HepG2 (cell line): ENCODE data around the gene RYR2. TPM values are rescaled to one million over a fixed set of nuclear protein-coding genes. Genes with fewer than 3 reads are reported as not detected.

ENCODE experiments used
- ATAC-seq: fragments of 200-7000 bp; cut with Tn5 transposase; 3 replicates; pipeline ENCODE4 v1.9.1; 2020; ENCODE audit warnings: mild to moderate bottlenecking, moderate library complexity
- BruUV-seq: library from RNA; stranded (reverse); fragments of 400-500 nt; replicated peaks from 2 replicates; lab custom pipeline; 2021; lab: Mats Ljungman, UMichigan
- CTCF ChIA-PET: fragments of 300-600 bp; formaldehyde crosslinking; extraction: SDS; loops from one replicate; lab custom pipeline; 2021; ENCODE audit warnings: low total read pairs, inconsistent platforms, low intra/inter-chr PET ratio; lab: Yijun Ruan, JAX
- POLR2A ChIA-PET: fragments of 350-600 bp; sonication (Branson Sonifier 250); formaldehyde crosslinking; loops from one replicate; lab custom pipeline; 2020; ENCODE audit warnings: antibody characterized with exemption, inconsistent platforms; lab: Yijun Ruan, JAX
- DNase-seq: peaks from one replicate; pipeline ENCODE4 v3.0.0-alpha.2; 2015; ENCODE audit warnings: low spot score
- FAIRE-seq: peaks from 3 replicates; lab custom pipeline; 2011; peaks lifted over from hg19 to GRCh38; lab: Jason Lieb, UNC
- H2AFZ ChIP-seq: one replicate; pipeline ENCODE4 v1.6.1; 2011; ENCODE audit warnings: low read length, inconsistent platforms
- H3K27ac ChIP-seq: fragments of 300-600 bp; 3 replicates; pipeline ENCODE4 v1.8.0; 2011; ENCODE audit warnings: mixed run types, mild to moderate bottlenecking, mixed read lengths, low read length, inconsistent platforms; ENCODE audit not compliant: insufficient read depth; ENCODE audit errors: extremely low read length
- H3K27me3 ChIP-seq, 2 experiments: fragments of 200-600 bp in 1 of 2; 2 replicates in 1 of 2; 3 replicates in 1 of 2; pipeline versions ENCODE4 v1.6.0 to v1.8.0; 2011; ENCODE audit warnings: low read length in 2 of 2, mild to moderate bottlenecking in 2 of 2, moderate library complexity in 2 of 2, inconsistent platforms in 1 of 2; ENCODE audit not compliant: insufficient read depth in 2 of 2, control insufficient read depth in 1 of 2
- H3K36me3 ChIP-seq, 2 experiments: fragments of 200-600 bp in 1 of 2; replicated peaks in 1 of 2; 2 replicates in 1 of 2; 3 replicates in 1 of 2; pipeline versions ENCODE4 v1.5.1 to v1.8.0; 2011; ENCODE audit warnings: low read length in 2 of 2, inconsistent platforms in 1 of 2; ENCODE audit not compliant: insufficient read depth in 2 of 2, control insufficient read depth in 1 of 2
- H3K4me1 ChIP-seq: 2 replicates; pipeline ENCODE4 v1.5.1; 2012; ENCODE audit warnings: low read length, inconsistent platforms; ENCODE audit not compliant: insufficient read depth
- H3K4me2 ChIP-seq: 2 replicates; pipeline ENCODE4 v1.6.0; 2011; ENCODE audit warnings: low read depth, low read length, inconsistent platforms
- H3K4me3 ChIP-seq, 3 experiments: fragments of 200-600 bp in 1 of 3; sonication (generic), shearing (Covaris generic) in 1 of 3; replicated peaks in 1 of 3; 2 replicates each; pipeline ENCODE4 v1.5.1; 2011 to 2016; ENCODE audit warnings: low read length in 3 of 3, inconsistent platforms in 2 of 3, low read depth in 2 of 3, mild to moderate bottlenecking in 2 of 3, control low read depth in 1 of 3, mixed read lengths in 1 of 3; ENCODE audit not compliant: insufficient read depth in 1 of 3
- H3K79me2 ChIP-seq: one replicate; pipeline ENCODE4 v1.6.1; 2011; ENCODE audit warnings: low read length, inconsistent platforms; ENCODE audit not compliant: insufficient read depth
- H3K9ac ChIP-seq: 2 replicates; pipeline ENCODE4 v1.6.0; 2011; ENCODE audit warnings: mild to moderate bottlenecking, low read depth, low read length, inconsistent platforms; ENCODE audit not compliant: insufficient read depth
- H3K9me3 ChIP-seq: 2 replicates; pipeline ENCODE4 v1.5.1; 2012; ENCODE audit warnings: mild to moderate bottlenecking, low read length
- H4K20me1 ChIP-seq: 2 replicates; pipeline ENCODE4 v1.6.0; 2011; ENCODE audit warnings: inconsistent platforms, mild to moderate bottlenecking, low read length, moderate library complexity; ENCODE audit not compliant: insufficient read depth
- KLF6 ChIP-seq: IDR thresholded peaks from 2 replicates; pipeline ENCODE4 v1.8.0; 2016; ENCODE audit warnings: missing biosample characterization, missing genetic modification reagents
- ZC3H4 ChIP-seq: sonication (generic); formaldehyde crosslinking; IDR thresholded peaks from 2 replicates; pipeline ENCODE4 v1.4.0; 2020; ENCODE audit warnings: missing genetic modification reagents, borderline replicate concordance
- WGBS: methylation state at CpG from one replicate; pipeline ENCODE4 v1.1.6; 2017; ENCODE audit warnings: low lambda C conversion rate; 5-methylcytosine and 5-hydroxymethylcytosine counted together
- in situ Hi-C: cut with HindIII; loops from 2 replicates; pipeline ENCODE4 v1.10.0; 2017; ENCODE audit warnings: low pct_unique_long_range_greater_than_20kb; ENCODE audit not compliant: extremely low pct_ligation_motif_present
- intact Hi-C: fragments of 100-400 bp; cut with micrococcal nuclease; formaldehyde crosslinking; loops from one replicate; pipeline ENCODE4 v1.10.0; 2022; ENCODE audit not compliant: unreplicated experiment
- polyA plus RNA-seq, 8 experiments: library from polyadenylated mRNA; depleted of rRNA in 3 of 8; stranded (reverse) in 7 of 8; unstranded in 1 of 8; fragments of >200 nt; fragmentation: Illumina TruSeq in 4 of 8; extraction: Trizol in 4 of 8; gene quantifications; 2 replicates each; pipeline versions ENCODE4 v1.2.1 to v1.2.3, GENCODE V29; 2011 to 2016; ENCODE audit warnings: low read depth in 4 of 8, missing spikeins in 1 of 8, mixed read lengths in 1 of 8; ENCODE audit not compliant: insufficient read depth in 1 of 8
- total RNA-seq, 5 experiments: library from RNA; depleted of rRNA; stranded (reverse); fragments of >200 nt; fragmentation: Illumina TruSeq; extraction: Trizol; gene quantifications; 2 replicates each; pipeline ENCODE4 v1.2.3, GENCODE V29; 2016; ENCODE audit warnings: low read depth in 1 of 5
- TF ChIP-seq, protein P1 (sequence below): IDR thresholded peaks from 2 replicates; pipeline ENCODE4 v1.6.1; 2016; ENCODE audit warnings: control low read depth

Gene RYR2
- total and polyA plus RNA-seq, 2 of the 13 experiments (the other 11 are each of a cell fraction or from before 2014, with no cell fraction given): not detected

GRCh38 chr1:237527761-237528160 is 485.8 kb downstream of the RYR2 start:
- WGBS: 4% methylated on average over 4 of the region's 4 CpGs
- FAIRE-seq: no peak
- Histone ChIP-seq H3K27me3 (no peaks in the 10 kb centered on the region), H3K4me3 (no peak overlapping the region), H4K20me1 (no peaks in the 10 kb centered on the region), H2AFZ (no peak overlapping the region), H3K36me3 (no peaks in the 10 kb centered on the region), H3K27ac (no peak overlapping the region), H3K9ac (no peak overlapping the region), H3K4me2 (no peak overlapping the region), H3K9me3 (no peaks in the 10 kb centered on the region), H3K79me2 (no peaks in the 10 kb centered on the region), H3K4me1 (no peaks in the 10 kb centered on the region)
- BruUV-seq: no TSS peak
- ChIA-PET CTCF (no interaction called here), POLR2A (no interaction called here)
- no peak for ATAC-seq
- in situ Hi-C loops (no loop called here), intact Hi-C loops (no loop called here)
- no peak for TF ChIP-seq ZC3H4 (CRISPR knock-in tag)
- TF ChIP-seq, protein P1, sequence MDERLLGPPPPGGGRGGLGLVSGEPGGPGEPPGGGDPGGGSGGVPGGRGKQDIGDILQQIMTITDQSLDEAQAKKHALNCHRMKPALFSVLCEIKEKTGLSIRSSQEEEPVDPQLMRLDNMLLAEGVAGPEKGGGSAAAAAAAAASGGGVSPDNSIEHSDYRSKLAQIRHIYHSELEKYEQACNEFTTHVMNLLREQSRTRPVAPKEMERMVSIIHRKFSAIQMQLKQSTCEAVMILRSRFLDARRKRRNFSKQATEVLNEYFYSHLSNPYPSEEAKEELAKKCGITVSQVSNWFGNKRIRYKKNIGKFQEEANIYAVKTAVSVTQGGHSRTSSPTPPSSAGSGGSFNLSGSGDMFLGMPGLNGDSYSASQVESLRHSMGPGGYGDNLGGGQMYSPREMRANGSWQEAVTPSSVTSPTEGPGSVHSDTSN (CRISPR knock-in tag): no peak
- no peak for DNase-seq

DNA sequence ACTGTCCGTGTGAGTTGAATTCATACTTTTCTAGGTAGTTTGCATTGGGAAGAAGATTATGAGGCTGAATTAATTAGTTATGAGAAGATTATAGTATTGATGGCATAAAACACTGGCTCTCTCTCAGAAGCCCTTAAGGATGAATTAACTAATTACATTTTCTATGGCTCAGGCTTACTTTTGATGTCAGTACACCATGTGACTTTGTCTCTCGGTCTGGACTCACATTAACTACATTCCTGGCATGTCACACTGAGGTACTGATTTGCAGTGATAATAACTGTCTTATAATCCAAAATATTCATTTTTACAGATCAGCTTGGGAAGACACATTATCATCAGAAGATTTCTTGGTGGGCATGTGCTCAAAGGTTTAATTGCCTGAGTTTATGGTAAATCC is 486.6 kb downstream of the RYR2 start:
- Histone ChIP-seq H3K9ac (no peak overlapping the region), H3K4me3 (no peak overlapping the region), H4K20me1 (no peaks in the 10 kb centered on the region), H3K4me2 (no peak overlapping the region), H3K4me1 (no peaks in the 10 kb centered on the region), H3K79me2 (no peaks in the 10 kb centered on the region), H3K27me3 (no peaks in the 10 kb centered on the region), H3K9me3 (no peaks in the 10 kb centered on the region), H2AFZ (no peak overlapping the region), H3K36me3 (no peaks in the 10 kb centered on the region), H3K27ac (no peak overlapping the region)
- TF ChIP-seq KLF6: no peak
- no TSS peak for BruUV-seq
- WGBS: 3% methylated on average over 2 of the region's 2 CpGs
- CTCF ChIA-PET: no interaction called here
- POLR2A ChIA-PET: no interaction called here
- intact Hi-C loops: no loop called here
- DNase-seq (no peak), ATAC-seq (no peak), FAIRE-seq (no peak)
- in situ Hi-C loops: no loop called here
